GM20431 (cell line): ENCODE measurements around the gene CIRBP.
"Not testable (repeated sequence)": the region's sequence is repeated elsewhere in the genome, so short reads cannot be mapped to it uniquely, and the experiment has no call there.

Experiments
- in situ Hi-C: fragments of 300-500 bp; cut with MseI, MboI; formaldehyde crosslinking; loops from one replicate; pipeline ENCODE4 v1.15.0; 2020; ENCODE audit warnings: low sequenced_read_pairs; ENCODE audit not compliant: unreplicated experiment

Gene CIRBP

GRCh38 chr19:1298235-1298634 lies 29.1 kb downstream of the CIRBP start:
- in situ Hi-C loops = loop anchor here (25.0 kb wide), 1 partner anchor 89 kb away; the partner anchor contains the start of gene NDUFS7

DNA sequence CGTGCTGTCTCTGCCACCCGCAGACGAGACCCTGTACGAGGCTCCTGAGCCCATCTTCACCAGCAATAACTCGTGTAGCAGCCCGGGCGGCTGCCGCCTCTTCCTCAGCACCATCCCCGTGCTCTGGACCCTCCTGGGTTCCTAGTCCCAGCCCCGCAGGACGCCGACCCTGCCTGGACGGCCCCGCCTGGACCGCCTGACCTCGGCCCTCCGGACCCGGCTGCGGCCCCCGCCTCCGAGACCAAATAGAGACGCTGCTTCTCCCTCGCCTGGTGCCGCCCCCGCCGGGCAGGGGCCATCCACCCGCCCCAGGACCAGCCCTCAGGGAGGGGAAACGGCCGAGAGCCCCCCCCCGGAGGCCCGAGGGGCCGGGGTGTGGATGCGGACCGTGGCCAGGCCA lies 30.7 kb downstream of the CIRBP start:
- in situ Hi-C loops = loop anchor here (25.0 kb wide), 1 partner anchor 88 kb away; the partner anchor contains the start of gene NDUFS7

DNA sequence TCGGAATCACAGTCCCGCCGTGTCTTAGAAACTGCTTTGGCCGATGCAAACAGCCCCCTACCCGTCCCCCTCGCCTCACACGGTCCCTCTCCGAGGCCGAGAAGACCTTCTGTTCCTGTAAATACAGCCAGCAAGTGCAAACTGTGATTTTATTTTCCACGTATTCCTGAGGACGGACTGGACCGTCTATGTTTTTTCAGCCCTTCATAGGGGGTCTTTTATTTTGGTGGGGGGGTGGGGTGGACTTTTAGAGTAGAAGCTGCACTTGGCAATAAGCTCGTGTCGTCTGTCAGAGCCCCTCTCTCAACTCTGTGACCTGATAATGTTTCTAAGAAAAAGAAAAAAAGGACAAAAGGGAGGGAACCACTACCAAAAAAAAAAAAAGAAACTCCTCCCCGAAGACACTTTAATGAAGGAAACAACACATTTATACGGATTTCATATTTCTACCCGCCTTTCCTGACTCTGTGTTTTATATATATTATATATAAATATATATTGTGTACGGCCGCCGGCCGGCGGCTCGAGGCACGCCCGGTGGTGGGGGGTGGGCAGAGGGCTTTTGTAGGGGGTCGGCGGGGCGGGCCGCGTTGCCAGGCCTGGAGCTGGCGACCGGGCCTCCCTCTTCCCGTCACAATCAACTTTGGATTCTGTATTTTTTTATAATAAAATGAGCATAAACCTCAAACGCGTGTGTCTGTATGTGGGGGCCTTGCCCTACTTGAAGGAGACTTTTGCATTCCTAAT lies 31.8 kb downstream of the CIRBP start:
- in situ Hi-C loops = no loop called here

GRCh38 chr19:1302533-1303239 lies 33.6 kb downstream of the CIRBP start:
- in situ Hi-C loops = no loop called here

DNA sequence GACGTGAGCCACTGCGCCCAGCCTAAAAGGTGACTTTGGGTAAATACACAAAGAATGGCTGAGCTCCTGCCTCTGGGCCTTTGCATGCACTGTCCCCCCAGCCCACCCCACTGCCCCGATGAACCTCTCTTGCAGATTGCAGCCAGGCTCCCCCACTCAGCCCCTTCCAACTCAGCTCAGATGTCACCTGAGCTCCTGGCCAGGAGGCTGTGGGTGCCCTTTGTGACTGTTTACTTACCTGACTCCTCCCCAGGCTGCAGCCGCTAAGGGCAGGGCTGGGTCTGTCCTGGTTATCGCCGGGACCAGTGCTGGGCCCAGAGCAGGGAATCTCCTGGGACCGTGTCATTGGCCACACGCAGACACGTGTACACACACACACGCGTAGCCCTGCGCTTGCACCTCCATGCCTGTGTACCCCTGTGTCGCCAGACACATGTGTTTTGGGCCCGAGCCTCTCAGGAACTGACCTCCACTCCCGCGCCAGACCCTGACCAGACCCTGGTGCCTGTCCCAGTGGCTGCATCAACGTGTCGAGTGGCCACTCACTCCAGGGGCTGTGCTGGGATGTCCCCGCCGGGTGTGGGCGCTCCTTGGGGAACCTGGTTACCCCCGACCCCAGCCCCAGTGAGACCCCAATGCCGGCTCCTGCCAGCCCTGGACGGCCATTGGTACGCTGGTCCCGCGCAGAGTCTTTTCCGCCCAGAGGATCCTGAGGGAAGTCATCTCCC lies 35.2 kb downstream of the CIRBP start:
- in situ Hi-C loops = no loop called here

DNA sequence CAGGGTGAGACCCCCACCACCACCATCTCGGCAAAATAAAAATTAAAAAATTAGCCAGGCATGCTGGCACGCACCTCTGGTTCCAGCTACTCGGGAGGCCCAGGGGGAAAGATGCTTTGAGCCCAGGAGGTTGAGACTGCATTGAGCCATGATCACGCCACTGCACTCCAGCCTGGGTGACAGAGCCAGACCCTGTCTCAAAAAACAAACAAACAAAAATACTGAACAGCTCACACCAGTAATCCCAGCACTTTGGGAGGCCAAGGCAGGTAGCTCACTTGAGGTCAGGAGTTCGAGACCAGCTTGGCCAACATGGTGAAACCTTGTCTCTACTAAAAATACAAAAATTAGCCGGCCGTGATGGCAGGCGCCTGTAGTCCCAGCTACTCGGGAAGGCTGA lies 36.2 kb downstream of the CIRBP start:
- in situ Hi-C loops = not testable (repeated sequence)

DNA sequence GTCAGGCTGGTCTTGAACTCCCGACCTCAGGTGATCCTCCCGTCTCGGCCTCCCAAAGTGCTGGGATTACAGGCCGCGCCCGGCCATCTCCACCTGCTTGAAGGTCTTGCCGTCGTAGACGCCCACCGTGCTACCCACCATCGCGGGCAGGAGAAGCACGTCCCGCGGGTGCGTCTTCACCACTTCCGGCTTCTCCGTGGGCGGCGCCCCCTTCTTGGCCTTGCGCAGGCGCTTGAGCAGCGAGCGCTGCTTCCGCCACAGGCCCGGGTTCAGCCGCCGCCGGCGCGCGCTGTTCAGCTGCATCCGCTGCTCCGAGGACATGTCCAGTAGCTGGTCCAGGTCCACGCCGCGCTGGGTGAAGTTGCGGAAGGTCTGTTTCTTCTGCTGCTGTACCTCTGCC lies 38.2 kb downstream of the CIRBP start:
- in situ Hi-C loops = no loop called here

GRCh38 chr19:1307755-1308303 lies 38.7 kb downstream of the CIRBP start:
- in situ Hi-C loops = no loop called here

- in situ Hi-C loops = no loop called here
Measured at GRCh38 chr19:1308718-1309117, 39.6 kb downstream of the CIRBP start.

- in situ Hi-C loops = no loop called here
Measured at GRCh38 chr19:1309977-1310852, 41.1 kb downstream of the CIRBP start.

- in situ Hi-C loops = no loop called here
Measured at GRCh38 chr19:1310853-1311180, 41.7 kb downstream of the CIRBP start.

DNA sequence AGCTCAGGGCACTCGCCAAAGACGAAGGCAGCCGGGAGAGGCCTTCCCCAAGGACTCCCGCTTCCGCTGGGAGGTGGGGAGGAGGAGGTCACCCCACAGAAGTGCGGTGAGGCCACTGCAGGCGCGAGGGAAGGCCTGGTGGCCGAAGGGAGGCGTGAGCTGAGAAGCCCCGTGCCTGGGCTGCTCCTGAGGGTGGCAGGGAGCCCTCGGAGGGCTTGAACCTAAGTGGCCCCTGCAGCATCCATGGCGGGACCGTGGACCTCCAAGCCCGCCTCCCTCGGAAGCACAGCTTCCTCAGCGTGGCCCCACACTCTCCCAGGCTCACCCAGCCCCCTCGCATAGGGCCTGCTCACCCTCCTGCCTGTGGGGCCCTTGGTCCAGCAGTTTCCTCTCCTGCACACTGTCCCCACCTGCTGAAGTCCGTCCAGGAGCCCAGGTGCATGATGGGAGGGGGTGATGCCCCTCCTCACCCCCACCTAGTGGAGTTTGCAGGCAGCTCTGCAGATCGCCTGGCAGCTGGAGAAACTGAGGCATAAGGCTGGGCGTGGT lies 42.5 kb downstream of the CIRBP start:
- in situ Hi-C loops = no loop called here

GRCh38 chr19:1312767-1313694 lies 43.9 kb downstream of the CIRBP start:
- in situ Hi-C loops = no loop called here

DNA sequence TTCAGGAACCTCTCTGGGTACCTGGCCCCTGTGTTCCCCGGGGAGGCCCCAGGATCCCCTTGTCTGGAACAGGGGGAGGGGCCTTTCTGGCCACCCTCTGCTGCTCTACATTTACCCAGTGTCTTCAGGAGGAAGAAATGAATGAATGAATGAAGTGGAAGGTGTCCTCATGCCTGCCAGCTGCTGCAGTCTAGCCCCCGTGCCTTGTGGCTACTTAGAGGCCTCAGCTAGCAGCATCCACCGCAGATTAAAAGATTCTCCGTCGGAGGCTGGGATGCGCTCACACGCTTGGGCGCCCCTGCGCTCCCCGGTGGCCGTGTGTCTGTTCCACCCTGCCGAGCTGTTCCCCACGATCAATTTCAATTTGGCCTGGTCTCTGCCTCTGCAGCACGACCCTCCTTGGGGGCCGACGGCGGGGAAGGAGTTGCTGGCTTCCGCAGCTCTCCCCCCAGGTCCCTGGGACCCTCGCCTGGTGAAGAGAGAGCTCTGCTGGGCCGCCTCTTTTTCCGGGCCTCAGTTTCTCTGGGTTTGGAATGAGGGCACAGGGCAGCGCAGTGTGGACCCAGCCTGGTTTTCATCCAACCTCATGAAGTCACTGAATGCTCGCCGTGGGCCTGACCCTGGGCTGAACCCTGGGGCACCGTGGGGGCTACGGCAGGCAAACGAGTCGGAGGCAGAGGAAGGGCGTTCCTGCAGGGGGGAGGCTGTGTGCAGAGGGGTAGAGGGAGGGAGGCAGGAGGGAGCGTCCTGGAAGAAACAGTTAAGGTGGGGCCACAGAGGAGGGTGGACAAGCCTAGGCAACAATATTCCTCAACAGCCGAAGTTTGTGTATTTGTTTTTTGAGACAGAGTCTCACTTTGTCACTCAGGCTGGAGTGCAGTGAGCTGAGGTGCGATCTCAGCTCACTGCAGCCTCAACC lies 44.8 kb downstream of the CIRBP start:
- in situ Hi-C loops = no loop called here

GRCh38 chr19:1315470-1316166 lies 46.5 kb downstream of the CIRBP start:
- in situ Hi-C loops = no loop called here

GRCh38 chr19:1316466-1316865 lies 47.3 kb downstream of the CIRBP start:
- in situ Hi-C loops = no loop called here
